Activated CD4-positive, alpha-beta memory T cell treated with anti-CD3 and anti-CD28 coated beads for 36 hours (primary cell): ENCODE results near the gene TMEM108. TPM values are rescaled to one million over a fixed set of nuclear protein-coding genes. Genes with fewer than 3 reads are reported as not detected.

Experiments
- CTCF ChIA-PET: fragments of 350-600 bp; sonication (Branson Sonifier 250); formaldehyde crosslinking; loops from one replicate; lab custom pipeline; 2021; ENCODE audit warnings: antibody characterized with exemption, inconsistent platforms; lab: Charles Lee
- POLR2A ChIA-PET: fragments of 350-600 bp; sonication (Branson Sonifier 250); formaldehyde crosslinking; loops from one replicate; lab custom pipeline; 2021; ENCODE audit warnings: antibody characterized with exemption; lab: Charles Lee
- DNase-seq: peaks from one replicate; pipeline ENCODE4 v3.0.0-alpha.2; 2020
- H3K27ac Mint-ChIP-seq: one replicate; pipeline ENCODE4 v1.8.0; 2021; ENCODE audit warnings: mixed read lengths
- H3K27me3 Mint-ChIP-seq: one replicate; pipeline ENCODE4 v1.8.0; 2021; ENCODE audit warnings: mixed read lengths
- H3K36me3 Mint-ChIP-seq: one replicate; pipeline ENCODE4 v1.8.0; 2021; ENCODE audit warnings: mixed read lengths
- H3K4me1 Mint-ChIP-seq: one replicate; pipeline ENCODE4 v1.8.0; 2021; ENCODE audit warnings: low read depth, mixed read lengths
- H3K4me3 Mint-ChIP-seq: one replicate; pipeline ENCODE4 v1.8.0; 2021; ENCODE audit warnings: mild to moderate bottlenecking, mixed read lengths
- H3K9me3 Mint-ChIP-seq: one replicate; pipeline ENCODE4 v1.8.0; 2021; ENCODE audit warnings: mixed read lengths
- intact Hi-C: fragments of 100-400 bp; cut with micrococcal nuclease; formaldehyde crosslinking; loops from one replicate; pipeline ENCODE4 v1.15.1; 2023
- total RNA-seq, 2 experiments: library from RNA; stranded (reverse); gene quantifications; one replicate each; pipeline ENCODE4 v1.2.3, GENCODE V29; 2021

TMEM108 gene
- total RNA-seq, 2 experiments from 2014 or later, result not detected

DNA sequence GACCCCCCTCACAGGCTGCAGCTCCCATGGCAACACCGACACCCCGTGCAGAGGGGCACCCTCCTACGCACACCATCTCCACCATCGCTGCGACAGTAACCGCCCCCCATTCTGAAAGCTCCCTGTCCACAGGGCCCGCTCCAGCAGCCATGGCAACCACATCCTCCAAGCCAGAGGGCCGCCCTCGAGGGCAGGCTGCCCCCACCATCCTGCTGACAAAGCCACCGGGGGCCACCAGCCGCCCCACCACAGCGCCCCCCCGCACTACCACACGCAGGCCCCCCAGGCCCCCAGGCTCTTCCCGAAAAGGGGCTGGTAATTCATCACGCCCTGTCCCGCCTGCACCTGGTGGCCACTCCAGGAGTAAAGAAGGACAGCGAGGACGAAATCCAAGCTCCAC, 341.7 kb downstream of the TMEM108 start:
- intact Hi-C loops, result no loop called here
- H3K27ac Mint-ChIP-seq, result no peak overlapping the region
- DNase-seq, result no peak
- no peaks in the 10 kb centered on the region for H3K4me1 Mint-ChIP-seq
- no peak overlapping the region for H3K4me3 Mint-ChIP-seq
- H3K9me3 Mint-ChIP-seq, result no peaks in the 10 kb centered on the region
- ChIA-PET CTCF (no interaction called here), POLR2A (interaction anchor here (1.4 kb wide), 1 partner anchor 14 kb away, joined by 3 read pairs; no protein-coding TSS in a partner anchor)
- no peaks in the 10 kb centered on the region for H3K36me3 Mint-ChIP-seq
- H3K27me3 Mint-ChIP-seq, result no peaks in the 10 kb centered on the region

DNA sequence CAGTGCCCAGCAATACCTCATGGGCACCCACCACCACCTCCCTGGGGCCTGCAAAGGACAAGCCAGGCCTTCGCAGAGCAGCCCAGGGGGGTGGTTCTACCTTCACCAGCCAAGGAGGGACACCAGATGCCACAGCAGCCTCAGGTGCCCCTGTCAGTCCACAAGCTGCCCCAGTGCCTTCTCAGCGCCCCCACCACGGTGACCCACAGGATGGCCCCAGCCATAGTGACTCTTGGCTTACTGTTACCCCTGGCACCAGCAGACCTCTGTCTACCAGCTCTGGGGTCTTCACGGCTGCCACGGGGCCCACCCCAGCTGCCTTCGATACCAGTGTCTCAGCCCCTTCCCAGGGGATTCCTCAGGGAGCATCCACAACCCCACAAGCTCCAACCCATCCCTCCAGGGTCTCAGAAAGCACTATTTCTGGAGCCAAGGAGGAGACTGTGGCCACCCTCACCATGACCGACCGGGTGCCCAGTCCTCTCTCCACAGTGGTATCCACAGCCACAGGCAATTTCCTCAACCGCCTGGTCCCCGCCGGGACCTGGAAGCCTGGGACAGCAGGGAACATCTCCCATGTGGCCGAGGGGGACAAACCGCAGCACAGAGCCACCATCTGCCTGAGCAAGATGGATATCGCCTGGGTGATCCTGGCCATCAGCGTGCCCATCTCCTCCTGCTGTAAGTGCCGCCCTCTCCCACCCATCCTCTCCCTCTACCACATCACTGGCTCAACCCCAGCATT, 342.5 kb downstream of the TMEM108 start:
- Mint-ChIP-seq H3K4me3 (no peak overlapping the region), H3K9me3 (no peaks in the 10 kb centered on the region), H3K36me3 (no peaks in the 10 kb centered on the region), H3K4me1 (no peaks in the 10 kb centered on the region), H3K27ac (no peak overlapping the region), H3K27me3 (no peaks in the 10 kb centered on the region)
- no peak for DNase-seq
- ChIA-PET POLR2A (no interaction called here), CTCF (interaction anchor here (2.6 kb wide), 1 partner anchor 654 kb away, joined by 10 read pairs; no protein-coding TSS in a partner anchor)
- intact Hi-C loops, result no loop called here

DNA sequence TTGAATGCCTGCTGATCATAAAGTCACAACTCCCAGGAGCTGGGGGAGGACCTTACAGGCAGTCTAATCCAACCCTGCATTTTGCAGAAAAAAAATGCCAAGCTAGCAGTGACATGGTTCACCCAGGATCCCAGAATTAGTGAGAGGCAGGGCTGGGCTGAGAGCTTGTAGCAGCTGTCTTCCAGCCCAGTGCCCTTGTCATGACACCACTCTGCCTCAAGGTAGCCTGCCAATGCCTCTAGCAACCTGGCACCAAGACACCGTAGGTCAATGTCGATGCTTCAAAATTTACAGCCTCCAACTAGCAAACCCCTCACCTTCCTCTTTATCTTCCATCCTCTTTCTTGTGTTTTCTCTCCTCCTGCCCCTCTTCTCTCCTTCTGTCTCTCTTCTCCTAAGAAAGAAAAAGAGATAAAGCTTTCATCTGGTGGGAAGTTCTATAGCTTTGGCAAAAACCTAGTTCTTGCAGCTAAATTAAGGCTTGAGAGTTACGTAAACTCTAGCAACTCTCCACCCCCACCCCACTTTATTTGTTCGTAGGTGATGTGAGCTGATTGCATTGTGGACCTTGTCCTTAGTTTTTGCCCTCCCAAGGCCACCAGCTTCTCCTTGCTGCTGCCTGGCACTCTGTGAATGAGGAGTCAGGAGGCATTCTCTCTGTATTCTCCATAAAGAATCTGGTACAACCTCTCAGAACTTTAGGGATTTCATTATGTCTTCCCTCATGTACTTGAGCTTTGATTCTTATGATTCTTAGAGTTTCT, 343.3 kb downstream of the TMEM108 start:
- Mint-ChIP-seq H3K27me3 (no peaks in the 10 kb centered on the region), H3K4me1 (no peaks in the 10 kb centered on the region), H3K9me3 (no peaks in the 10 kb centered on the region), H3K4me3 (no peak overlapping the region), H3K27ac (no peak overlapping the region), H3K36me3 (no peaks in the 10 kb centered on the region)
- POLR2A ChIA-PET, result no interaction called here
- CTCF ChIA-PET, result interaction anchor here (2.6 kb wide), 1 partner anchor 655 kb away, joined by 10 read pairs; no protein-coding TSS in a partner anchor
- DNase-seq, result no peak
- intact Hi-C loops, result no loop called here

DNA sequence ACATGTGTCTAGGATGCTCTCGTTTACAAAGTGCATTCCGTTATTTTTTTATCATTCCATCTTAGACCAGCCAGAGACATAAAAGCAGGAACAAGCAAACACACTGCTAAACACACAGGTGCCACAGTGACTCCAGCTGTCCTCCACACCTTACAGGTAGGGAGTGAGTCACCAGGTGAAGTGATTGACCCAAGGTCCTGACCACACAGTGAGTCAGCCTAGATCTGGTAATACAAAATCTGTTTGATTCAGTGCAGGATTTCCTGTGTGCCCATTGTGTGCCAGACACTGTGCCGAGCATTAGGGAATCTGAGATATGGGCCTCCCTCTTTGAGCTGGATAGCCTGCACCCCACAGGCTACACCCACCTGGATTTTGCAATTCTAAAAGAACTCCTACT, 345.0 kb downstream of the TMEM108 start:
- no peaks in the 10 kb centered on the region for H3K9me3 Mint-ChIP-seq
- no peaks in the 10 kb centered on the region for H3K4me1 Mint-ChIP-seq
- H3K4me3 Mint-ChIP-seq, result no peak overlapping the region
- intact Hi-C loops, result no loop called here
- no peaks in the 10 kb centered on the region for H3K27me3 Mint-ChIP-seq
- no peak overlapping the region for H3K27ac Mint-ChIP-seq
- H3K36me3 Mint-ChIP-seq, result no peaks in the 10 kb centered on the region
- ChIA-PET CTCF (interaction anchor here (0.6 to 2.6 kb wide), 2 partner anchors 20 to 657 kb away, joined by 3 to 10 read pairs; no protein-coding TSS in a partner anchor), POLR2A (no interaction called here)
- no peak for DNase-seq

DNA sequence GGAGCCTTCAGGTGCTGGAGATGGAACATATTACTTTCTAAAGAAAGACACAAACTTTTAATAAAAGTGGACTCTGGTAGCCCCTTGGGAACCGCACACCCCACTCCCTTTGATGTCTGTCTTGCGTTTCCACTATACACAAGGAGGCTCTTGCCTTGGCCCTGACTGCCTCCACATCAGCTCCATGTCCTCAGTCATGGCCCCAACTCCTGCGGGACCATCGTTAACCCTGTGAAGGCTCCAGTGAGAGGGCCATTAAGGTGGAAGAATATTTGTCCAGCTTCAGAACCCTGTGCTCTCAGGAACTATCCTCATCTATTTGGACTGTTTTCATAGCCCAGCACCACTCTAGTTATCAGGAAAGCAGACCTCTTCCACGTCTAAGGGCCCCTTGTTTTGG, 345.6 kb downstream of the TMEM108 start:
- intact Hi-C loops, result loop anchor here (1.0 to 2.0 kb wide), 2 partner anchors 342 to 657 kb away; no protein-coding TSS in a partner anchor
- no peak for DNase-seq
- POLR2A ChIA-PET, result interaction anchor here (0.5 kb wide), 1 partner anchor 222 kb away, joined by 3 read pairs; no protein-coding TSS in a partner anchor
- CTCF ChIA-PET, result interaction anchor here (0.7 to 1.6 kb wide), 2 partner anchors 9 to 657 kb away, joined by 3 to 4 read pairs; no protein-coding TSS in a partner anchor
- no peaks in the 10 kb centered on the region for H3K27me3 Mint-ChIP-seq
- no peak overlapping the region for H3K27ac Mint-ChIP-seq
- no peak overlapping the region for H3K4me3 Mint-ChIP-seq
- H3K36me3 Mint-ChIP-seq, result no peaks in the 10 kb centered on the region
- no peaks in the 10 kb centered on the region for H3K9me3 Mint-ChIP-seq
- no peaks in the 10 kb centered on the region for H3K4me1 Mint-ChIP-seq

DNA sequence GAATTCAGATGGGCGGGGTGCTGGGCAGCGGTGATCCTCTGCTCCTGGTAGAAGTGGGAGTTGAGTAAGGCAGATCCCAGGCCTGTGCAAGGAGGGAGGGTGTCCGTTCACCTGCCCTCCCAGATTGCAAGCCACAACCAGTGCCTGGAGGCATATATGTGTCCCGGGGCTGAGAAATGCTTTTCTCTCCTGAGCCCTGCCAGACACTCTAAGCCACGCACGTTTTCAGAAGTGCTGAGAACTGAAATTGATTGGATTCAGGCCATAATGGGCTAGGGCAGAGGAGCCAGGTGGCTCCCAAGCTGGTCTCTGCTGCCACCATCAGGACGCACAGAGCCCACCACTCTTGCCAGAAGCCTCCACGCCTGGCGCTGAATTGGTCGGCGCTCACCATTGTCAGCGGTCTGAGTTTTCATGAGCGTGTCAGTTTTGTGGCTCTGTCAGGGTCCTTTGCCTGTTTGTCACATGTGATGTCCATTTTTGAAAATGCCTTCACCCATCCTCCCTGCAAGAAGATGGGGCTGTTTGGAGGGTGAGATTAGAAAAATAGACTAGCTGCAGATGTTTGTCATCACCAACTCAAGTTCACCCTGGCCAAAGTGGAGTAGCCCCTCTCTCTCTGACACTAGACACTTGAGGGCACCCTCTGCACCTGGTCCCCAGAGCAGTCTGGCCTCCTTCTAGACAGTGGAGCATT, 346.3 kb downstream of the TMEM108 start:
- intact Hi-C loops, result loop anchor here (1.0 to 2.0 kb wide), 2 partner anchors 343 to 658 kb away; no protein-coding TSS in a partner anchor
- Mint-ChIP-seq H3K27ac (no peak overlapping the region), H3K9me3 (no peaks in the 10 kb centered on the region), H3K4me3 (no peak overlapping the region), H3K36me3 (no peaks in the 10 kb centered on the region), H3K27me3 (no peaks in the 10 kb centered on the region), H3K4me1 (no peaks in the 10 kb centered on the region)
- CTCF ChIA-PET, result interaction anchor here (0.7 to 1.6 kb wide), 2 partner anchors 10 to 658 kb away, joined by 3 to 4 read pairs; no protein-coding TSS in a partner anchor
- POLR2A ChIA-PET, result no interaction called here
- DNase-seq, result peak; percentile 51

DNA sequence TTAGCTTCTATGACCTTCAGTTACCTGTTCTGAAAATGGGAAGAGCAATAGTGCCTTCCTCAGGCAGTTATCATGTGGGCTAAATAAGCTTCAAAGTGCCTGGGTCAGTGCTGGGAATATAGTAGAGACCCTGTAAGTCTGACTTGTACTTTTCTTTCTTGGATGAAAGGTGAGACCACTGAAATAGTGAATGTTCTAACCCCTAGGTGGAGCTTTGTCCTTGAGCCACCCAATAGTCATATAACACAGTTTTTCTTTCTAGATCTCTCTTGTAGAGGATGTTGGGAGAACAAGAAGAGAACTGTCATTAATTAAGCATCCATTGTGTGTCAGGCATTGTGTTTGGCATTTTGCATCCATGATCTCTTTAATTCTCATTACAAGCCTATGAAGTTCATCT, 348.7 kb downstream of the TMEM108 start:
- H3K27ac Mint-ChIP-seq, result no peak overlapping the region
- DNase-seq, result no peak
- no peaks in the 10 kb centered on the region for H3K9me3 Mint-ChIP-seq
- H3K27me3 Mint-ChIP-seq, result no peaks in the 10 kb centered on the region
- H3K4me3 Mint-ChIP-seq, result no peak overlapping the region
- no peaks in the 10 kb centered on the region for H3K4me1 Mint-ChIP-seq
- intact Hi-C loops, result no loop called here
- CTCF ChIA-PET, result interaction anchor here (0.6 to 1.3 kb wide), 2 partner anchors 431 to 661 kb away, joined by 3 to 7 read pairs; no protein-coding TSS in a partner anchor
- POLR2A ChIA-PET, result no interaction called here
- H3K36me3 Mint-ChIP-seq, result no peaks in the 10 kb centered on the region

DNA sequence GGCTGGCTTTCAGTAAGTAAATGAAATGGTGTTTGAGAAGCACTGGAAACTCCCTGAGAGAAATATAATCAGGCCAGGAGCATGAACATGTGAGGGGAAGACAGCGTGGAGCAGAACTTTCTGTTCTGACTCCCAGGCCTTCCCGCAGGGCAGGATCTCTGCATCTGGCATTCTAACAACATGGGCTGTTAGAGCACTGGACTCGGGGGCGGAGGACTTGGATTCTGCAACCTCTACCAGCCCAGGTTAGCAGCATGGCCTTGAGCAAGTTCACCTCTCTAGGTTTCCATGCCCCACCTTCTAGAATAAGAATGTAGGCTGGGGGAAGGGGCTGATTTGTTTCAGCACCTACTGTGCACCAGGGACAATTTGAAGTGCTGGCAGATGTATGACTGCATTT, 349.1 kb downstream of the TMEM108 start:
- H3K9me3 Mint-ChIP-seq, result no peaks in the 10 kb centered on the region
- ChIA-PET POLR2A (no interaction called here), CTCF (interaction anchor here (0.6 to 1.3 kb wide), 2 partner anchors 431 to 661 kb away, joined by 3 to 7 read pairs; no protein-coding TSS in a partner anchor)
- H3K4me1 Mint-ChIP-seq, result no peaks in the 10 kb centered on the region
- DNase-seq, result no peak
- intact Hi-C loops, result no loop called here
- no peak overlapping the region for H3K27ac Mint-ChIP-seq
- H3K4me3 Mint-ChIP-seq, result no peak overlapping the region
- no peaks in the 10 kb centered on the region for H3K27me3 Mint-ChIP-seq
- no peaks in the 10 kb centered on the region for H3K36me3 Mint-ChIP-seq

DNA sequence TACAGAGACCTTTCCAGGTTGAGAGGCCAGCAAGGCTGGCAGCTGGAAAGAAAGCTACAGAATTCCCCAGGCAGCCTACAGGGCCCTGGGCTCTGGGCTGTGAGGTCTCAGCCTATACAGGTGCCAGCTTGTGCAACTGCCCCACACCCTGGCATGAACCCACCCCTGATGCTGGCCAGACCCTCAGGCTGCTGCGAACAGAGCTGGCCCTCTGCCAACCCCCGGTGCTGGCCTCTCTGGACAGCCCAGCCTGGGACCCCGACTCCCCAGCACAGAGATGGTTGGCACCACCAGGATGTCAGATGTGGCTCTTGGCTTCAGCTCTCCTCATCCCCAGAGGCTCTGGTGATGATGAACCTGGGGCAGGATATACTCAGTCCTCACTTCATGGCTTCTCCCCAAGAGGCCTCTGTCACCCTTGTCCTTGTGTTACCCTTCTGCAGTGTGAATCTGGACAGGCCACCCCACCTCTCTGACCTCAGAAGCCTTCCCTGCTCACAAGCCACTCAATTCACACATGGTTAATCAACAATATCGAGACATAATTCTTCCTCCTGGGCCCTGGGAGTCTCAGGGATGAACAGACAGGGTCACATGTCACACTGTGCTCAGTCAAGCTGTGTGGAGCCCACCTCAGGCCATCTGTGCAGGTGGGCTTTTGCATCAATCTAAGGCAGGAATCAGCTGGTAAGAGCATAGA, 350.7 kb downstream of the TMEM108 start:
- Mint-ChIP-seq H3K36me3 (no peaks in the 10 kb centered on the region), H3K4me1 (no peaks in the 10 kb centered on the region), H3K27me3 (no peaks in the 10 kb centered on the region), H3K4me3 (no peak overlapping the region), H3K27ac (no peak overlapping the region), H3K9me3 (no peaks in the 10 kb centered on the region)
- CTCF ChIA-PET, result interaction anchor here (0.8 kb wide), 1 partner anchor 33 kb away, joined by 3 read pairs; no protein-coding TSS in a partner anchor
- POLR2A ChIA-PET, result no interaction called here
- DNase-seq, result no peak
- intact Hi-C loops, result no loop called here

DNA sequence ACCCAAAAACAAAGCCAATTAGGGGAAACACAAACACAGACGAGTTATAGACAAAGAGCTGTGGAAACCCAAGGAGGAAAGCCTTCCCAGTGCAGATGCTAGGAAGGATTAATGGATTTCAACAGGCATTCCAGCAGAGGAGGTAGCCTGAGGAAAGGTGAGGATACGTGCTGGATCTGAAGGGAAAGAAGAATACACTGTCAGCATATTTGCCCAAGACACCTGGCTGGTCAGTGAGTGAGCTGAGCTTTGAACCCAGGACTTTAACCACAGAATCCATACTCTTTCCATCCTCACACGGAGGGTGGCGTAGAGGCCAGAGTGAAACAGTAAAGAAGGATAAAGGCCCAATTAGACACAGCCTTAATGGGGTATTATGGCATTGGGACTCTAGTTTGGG, 352.5 kb downstream of the TMEM108 start:
- H3K9me3 Mint-ChIP-seq, result no peaks in the 10 kb centered on the region
- intact Hi-C loops, result no loop called here
- H3K4me1 Mint-ChIP-seq, result no peaks in the 10 kb centered on the region
- no peaks in the 10 kb centered on the region for H3K27me3 Mint-ChIP-seq
- ChIA-PET CTCF (interaction anchor here (1.4 kb wide), 1 partner anchor 665 kb away, joined by 5 read pairs; no protein-coding TSS in a partner anchor), POLR2A (no interaction called here)
- no peaks in the 10 kb centered on the region for H3K36me3 Mint-ChIP-seq
- no peak for DNase-seq
- H3K27ac Mint-ChIP-seq, result no peak overlapping the region
- H3K4me3 Mint-ChIP-seq, result no peak overlapping the region

DNA sequence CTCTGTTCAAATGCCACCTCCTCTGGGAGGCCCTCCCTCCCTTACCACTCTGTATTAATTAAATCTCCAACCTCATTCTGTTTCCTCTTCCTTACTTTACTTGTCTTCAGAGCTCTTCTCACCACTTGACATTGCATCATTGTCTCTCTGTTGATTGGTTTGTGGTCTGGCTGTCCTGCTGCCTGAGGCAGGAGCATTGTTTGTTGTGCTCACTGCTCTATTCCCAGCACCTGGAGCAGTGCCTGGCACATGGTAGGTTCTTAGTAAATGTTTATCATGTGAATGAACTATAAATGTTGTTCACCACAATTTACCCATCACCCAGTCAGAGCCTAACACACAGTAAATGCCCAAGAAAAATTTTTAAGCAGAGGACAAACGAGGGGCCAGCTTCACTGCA, 355.0 kb downstream of the TMEM108 start:
- intact Hi-C loops, result no loop called here
- CTCF ChIA-PET, result no interaction called here
- no peaks in the 10 kb centered on the region for H3K27me3 Mint-ChIP-seq
- H3K36me3 Mint-ChIP-seq, result no peaks in the 10 kb centered on the region
- DNase-seq, result no peak
- POLR2A ChIA-PET, result no interaction called here
- H3K4me1 Mint-ChIP-seq, result no peaks in the 10 kb centered on the region
- H3K27ac Mint-ChIP-seq, result no peak overlapping the region
- H3K4me3 Mint-ChIP-seq, result no peak overlapping the region
- no peaks in the 10 kb centered on the region for H3K9me3 Mint-ChIP-seq
